ENCODE measurements around the gene RAB3IL1. TPM values are rescaled to one million over a fixed set of nuclear protein-coding genes. Genes with fewer than 3 reads are reported as not detected.

The RAB3IL1 gene
- total RNA-seq, 1 donor from 2014 or later: 0.23 TPM

DNA sequence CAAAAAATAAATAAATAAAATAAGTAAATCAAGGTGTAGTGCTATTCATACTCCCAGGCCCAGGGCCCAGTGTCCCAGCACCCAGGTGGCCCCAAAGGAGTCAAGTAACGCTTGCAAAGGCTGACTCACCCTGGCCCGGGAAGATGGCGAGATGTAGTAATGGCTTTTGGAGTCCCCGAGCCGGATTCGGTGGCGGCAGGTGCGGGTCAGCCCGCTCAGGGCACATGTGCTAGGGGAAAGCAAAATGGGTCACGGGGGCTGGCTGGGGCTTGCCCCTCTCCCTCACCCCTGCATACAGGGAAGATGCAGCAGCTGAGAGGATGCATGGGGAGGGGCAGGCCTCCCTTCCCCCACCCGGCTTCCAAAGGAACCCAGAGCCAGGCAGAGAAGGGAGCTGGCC lies 15.1 kb downstream of the RAB3IL1 start:
- Mint-ChIP-seq H3K27ac (no peak overlapping the region), H3K27me3 (ENCODE audit: insufficient read depth) (peaks cover 4% of the 10 kb centered on the region), H3K9me3 (no peaks in the 10 kb centered on the region), H3K4me1 (ENCODE audit: low read depth) (peaks cover 5% of the 10 kb centered on the region), H3K4me3 (no peak overlapping the region), H3K36me3 (ENCODE audit: low read depth) (no peaks in the 10 kb centered on the region)
- no peak for DNase-seq (ENCODE audit: low spot score)
- intact Hi-C loops (cut with micrococcal nuclease): no loop called here

DNA sequence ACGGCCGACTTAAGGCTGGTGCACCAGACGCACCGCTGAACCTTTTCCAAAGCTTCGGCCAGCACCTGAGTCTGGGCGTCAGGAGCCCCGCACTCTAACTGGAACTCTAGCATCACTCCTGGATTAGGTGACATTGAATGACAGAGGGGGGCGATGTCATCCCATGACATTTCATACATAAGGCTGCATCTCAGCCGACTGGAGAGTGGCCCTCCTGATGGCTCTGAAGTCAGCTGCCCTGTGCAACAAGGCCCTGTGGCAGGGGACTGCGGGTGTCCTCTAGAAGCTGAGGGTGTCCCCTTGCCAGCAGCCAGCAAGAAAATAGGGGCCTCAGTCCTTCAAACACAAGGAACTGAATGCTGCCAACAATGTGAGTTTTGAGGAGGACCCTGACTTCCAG lies 16.0 kb downstream of the RAB3IL1 start:
- no peaks in the 10 kb centered on the region for H3K36me3 Mint-ChIP-seq (ENCODE audit: low read depth)
- peaks cover 4% of the 10 kb centered on the region for H3K27me3 Mint-ChIP-seq (ENCODE audit: insufficient read depth)
- no peak overlapping the region for H3K27ac Mint-ChIP-seq
- intact Hi-C loops (cut with micrococcal nuclease): no loop called here
- peaks cover 5% of the 10 kb centered on the region for H3K4me1 Mint-ChIP-seq (ENCODE audit: low read depth)
- no peak for DNase-seq (ENCODE audit: low spot score)
- no peaks in the 10 kb centered on the region for H3K9me3 Mint-ChIP-seq
- no peak overlapping the region for H3K4me3 Mint-ChIP-seq

GRCh38 chr11:61900251-61900650 lies 17.1 kb downstream of the RAB3IL1 start:
- intact Hi-C loops (cut with micrococcal nuclease): no loop called here
- Mint-ChIP-seq H3K9me3 (no peaks in the 10 kb centered on the region), H3K27ac (no peak overlapping the region), H3K4me1 (ENCODE audit: low read depth) (peaks cover 5% of the 10 kb centered on the region), H3K36me3 (ENCODE audit: low read depth) (no peaks in the 10 kb centered on the region), H3K27me3 (ENCODE audit: insufficient read depth) (peaks cover 4% of the 10 kb centered on the region), H3K4me3 (no peak overlapping the region)
- DNase-seq (ENCODE audit: low spot score): no peak

- intact Hi-C loops (cut with micrococcal nuclease): loop anchor here (1.0 kb wide), 6 partner anchors 28 to 213 kb away; no protein-coding TSS in a partner anchor
- Mint-ChIP-seq H3K27me3 (ENCODE audit: insufficient read depth) (peaks cover 4% of the 10 kb centered on the region), H3K4me3 (no peak overlapping the region), H3K4me1 (ENCODE audit: low read depth) (peaks cover 5% of the 10 kb centered on the region), H3K36me3 (ENCODE audit: low read depth) (no peaks in the 10 kb centered on the region), H3K9me3 (no peaks in the 10 kb centered on the region), H3K27ac (no peak overlapping the region)
- peak; percentile 86 for DNase-seq (ENCODE audit: low spot score)
Measured at GRCh38 chr11:61899146-61899841, 18.1 kb downstream of the RAB3IL1 start.

DNA sequence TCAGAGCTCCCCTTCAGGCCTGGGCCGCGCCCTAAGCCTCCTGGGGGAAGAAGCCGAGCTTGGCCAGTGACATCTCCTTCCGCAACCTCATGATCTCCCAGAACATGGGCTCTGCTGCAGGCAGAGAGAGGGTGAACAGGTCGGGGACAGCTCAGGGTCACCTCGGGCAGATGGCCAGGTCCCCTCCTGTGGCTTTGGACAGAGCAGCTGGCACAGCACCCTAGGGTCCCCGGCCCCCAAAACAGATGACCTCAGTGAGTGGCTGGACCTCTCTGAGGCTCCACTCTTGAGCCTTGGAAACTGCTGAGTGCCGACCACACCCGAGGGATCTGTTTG lies 19.2 kb downstream of the RAB3IL1 start:
- Mint-ChIP-seq H3K27me3 (ENCODE audit: insufficient read depth) (no peaks in the 10 kb centered on the region), H3K9me3 (no peaks in the 10 kb centered on the region), H3K4me1 (ENCODE audit: low read depth) (peaks cover 5% of the 10 kb centered on the region), H3K27ac (no peak overlapping the region), H3K36me3 (ENCODE audit: low read depth) (no peaks in the 10 kb centered on the region), H3K4me3 (no peak overlapping the region)
- no peak for DNase-seq (ENCODE audit: low spot score)
- intact Hi-C loops (cut with micrococcal nuclease): no loop called here

- no peak overlapping the region for H3K4me3 Mint-ChIP-seq
Measured at GRCh38 chr11:61897387-61898246, 19.7 kb downstream of the RAB3IL1 start.

DNA sequence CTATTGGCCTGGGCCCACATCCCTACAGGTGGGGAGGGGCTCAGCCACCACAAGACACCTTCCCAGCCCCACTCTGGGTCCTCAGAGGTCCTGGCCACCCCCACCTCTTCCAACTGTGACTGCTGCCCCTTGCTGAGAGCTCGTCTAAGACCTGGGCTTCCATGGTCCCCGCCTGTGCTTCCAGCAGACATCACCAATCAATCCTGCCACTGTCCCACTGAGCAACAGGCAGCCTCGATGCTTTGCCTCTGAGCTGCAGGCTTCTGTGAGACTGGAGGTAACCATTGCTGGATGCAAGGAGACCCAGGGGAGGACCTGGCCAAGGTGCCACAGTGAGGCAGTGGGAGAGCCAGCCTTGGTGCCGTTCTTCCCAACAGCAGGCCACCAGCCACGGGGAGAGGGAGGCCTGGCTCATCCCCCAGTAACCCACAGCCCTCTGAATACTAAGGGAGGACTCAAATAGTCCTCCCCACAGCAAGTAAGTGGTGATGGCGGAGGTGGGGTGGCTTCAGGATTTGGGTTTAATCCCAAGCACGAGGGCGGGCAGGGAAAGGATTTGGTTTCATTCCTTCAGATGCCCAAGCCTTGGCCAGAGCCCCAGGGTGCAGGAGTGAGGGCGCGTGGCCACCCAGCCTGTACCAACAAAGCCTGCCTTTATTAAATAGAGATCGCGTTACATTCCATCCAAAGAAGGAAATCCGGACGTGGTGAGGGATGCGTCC lies 20.5 kb downstream of the RAB3IL1 start:
- DNase-seq (ENCODE audit: low spot score): no peak
- H3K4me3 Mint-ChIP-seq: no peak overlapping the region
- H3K9me3 Mint-ChIP-seq: no peaks in the 10 kb centered on the region
- H3K27me3 Mint-ChIP-seq (ENCODE audit: insufficient read depth): peaks cover 6% of the 10 kb centered on the region
- H3K4me1 Mint-ChIP-seq (ENCODE audit: low read depth): peaks cover 5% of the 10 kb centered on the region
- intact Hi-C loops (cut with micrococcal nuclease): no loop called here
- no peaks in the 10 kb centered on the region for H3K36me3 Mint-ChIP-seq (ENCODE audit: low read depth)
- H3K27ac Mint-ChIP-seq: no peak overlapping the region

More at GRCh38 chr11:61897387-61898246, 19.7 kb downstream of the RAB3IL1 start:
- intact Hi-C loops (cut with micrococcal nuclease): no loop called here
- DNase-seq (ENCODE audit: low spot score): peak; percentile 61
- H3K36me3 Mint-ChIP-seq (ENCODE audit: low read depth): no peaks in the 10 kb centered on the region
- peaks cover under 1% of the 10 kb centered on the region for H3K27me3 Mint-ChIP-seq (ENCODE audit: insufficient read depth)
- H3K27ac Mint-ChIP-seq: no peak overlapping the region
- H3K4me1 Mint-ChIP-seq (ENCODE audit: low read depth): peaks cover 5% of the 10 kb centered on the region
- H3K9me3 Mint-ChIP-seq: no peaks in the 10 kb centered on the region

GRCh38 chr11:61895718-61896059 lies 21.7 kb downstream of the RAB3IL1 start:
- no peak for DNase-seq (ENCODE audit: low spot score)
- peaks cover 6% of the 10 kb centered on the region for H3K27me3 Mint-ChIP-seq (ENCODE audit: insufficient read depth)

DNA sequence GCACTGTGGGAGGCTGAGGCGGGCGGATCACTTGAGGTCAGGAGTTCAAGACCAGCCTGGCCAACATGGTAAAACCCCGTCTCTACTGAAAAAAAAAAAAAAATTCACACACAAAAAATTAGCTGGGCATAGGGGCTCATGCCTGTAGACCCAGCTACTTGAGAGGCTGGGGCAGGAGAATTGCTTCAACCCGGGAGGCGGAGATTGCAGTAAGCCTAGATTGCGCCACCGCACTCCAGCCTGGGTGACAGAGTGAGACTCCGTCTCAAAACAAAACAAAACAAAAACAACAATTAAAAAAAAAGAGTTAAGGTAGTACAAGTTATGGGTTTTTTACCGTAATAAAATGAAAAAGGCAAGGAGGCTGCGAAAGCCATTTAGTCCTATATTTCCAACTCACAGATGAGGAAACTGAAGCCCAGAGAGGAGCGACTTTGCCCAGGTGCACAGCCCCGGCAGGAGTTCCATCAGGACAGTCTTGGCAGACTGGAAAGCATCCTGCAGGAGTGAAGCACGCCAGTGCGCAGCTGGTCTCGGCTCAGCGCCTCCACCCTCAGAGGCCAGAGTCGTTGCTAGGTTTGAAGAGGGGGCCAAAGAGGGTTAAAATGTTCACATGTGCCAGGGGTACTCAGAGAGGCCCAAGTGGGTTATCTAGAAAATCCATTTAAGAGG lies 22.2 kb downstream of the RAB3IL1 start:
- no peaks in the 10 kb centered on the region for H3K9me3 Mint-ChIP-seq
- H3K27me3 Mint-ChIP-seq (ENCODE audit: insufficient read depth): peaks cover 6% of the 10 kb centered on the region
- no peak overlapping the region for H3K4me3 Mint-ChIP-seq
- intact Hi-C loops (cut with micrococcal nuclease): no loop called here
- DNase-seq (ENCODE audit: low spot score): no peak
- no peaks in the 10 kb centered on the region for H3K36me3 Mint-ChIP-seq (ENCODE audit: low read depth)
- no peak overlapping the region for H3K27ac Mint-ChIP-seq
- peaks cover 8% of the 10 kb centered on the region for H3K4me1 Mint-ChIP-seq (ENCODE audit: low read depth)

More at GRCh38 chr11:61895718-61896059, 21.7 kb downstream of the RAB3IL1 start:
- Mint-ChIP-seq H3K27ac (no peak overlapping the region), H3K9me3 (no peaks in the 10 kb centered on the region), H3K4me1 (ENCODE audit: low read depth) (peaks cover 7% of the 10 kb centered on the region), H3K36me3 (ENCODE audit: low read depth) (no peaks in the 10 kb centered on the region), H3K4me3 (no peak overlapping the region)
- intact Hi-C loops (cut with micrococcal nuclease): no loop called here

DNA sequence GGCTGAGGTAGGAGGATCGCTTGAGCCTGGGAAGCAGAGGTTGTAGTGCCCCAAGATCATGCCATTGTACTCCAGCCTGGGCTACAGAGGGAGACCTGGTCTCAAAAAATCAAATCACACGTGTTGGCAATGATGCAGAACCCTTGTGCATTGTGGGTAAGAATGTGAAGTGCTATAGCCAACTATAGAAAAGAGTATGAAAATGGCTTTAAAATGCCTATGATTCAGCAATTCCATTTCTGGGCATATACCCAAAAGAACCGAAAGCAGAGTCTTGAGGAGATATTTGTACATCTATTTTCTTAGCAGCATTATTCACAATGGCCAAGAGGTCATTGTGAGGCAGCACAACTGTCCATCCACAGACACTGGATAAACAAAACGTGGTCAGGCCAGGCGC lies 23.4 kb downstream of the RAB3IL1 start:
- Mint-ChIP-seq H3K36me3 (ENCODE audit: low read depth) (no peaks in the 10 kb centered on the region), H3K9me3 (no peaks in the 10 kb centered on the region), H3K4me3 (no peak overlapping the region), H3K27me3 (ENCODE audit: insufficient read depth) (peaks cover 6% of the 10 kb centered on the region), H3K4me1 (ENCODE audit: low read depth) (peaks cover 3% of the 10 kb centered on the region), H3K27ac (no peak overlapping the region)
- no peak for DNase-seq (ENCODE audit: low spot score)
- intact Hi-C loops (cut with micrococcal nuclease): no loop called here

GRCh38 chr11:61892085-61892370 lies 25.3 kb downstream of the RAB3IL1 start:
- H3K4me3 Mint-ChIP-seq: peak overlapping the region; percentile 73
- peaks cover 6% of the 10 kb centered on the region for H3K27me3 Mint-ChIP-seq (ENCODE audit: insufficient read depth)
- H3K9me3 Mint-ChIP-seq: no peaks in the 10 kb centered on the region
- intact Hi-C loops (cut with micrococcal nuclease): no loop called here
- H3K4me1 Mint-ChIP-seq (ENCODE audit: low read depth): peaks cover 3% of the 10 kb centered on the region
- peak overlapping the region; percentile 29 for H3K27ac Mint-ChIP-seq
- DNase-seq (ENCODE audit: low spot score): no peak
- H3K36me3 Mint-ChIP-seq (ENCODE audit: low read depth): no peaks in the 10 kb centered on the region

DNA sequence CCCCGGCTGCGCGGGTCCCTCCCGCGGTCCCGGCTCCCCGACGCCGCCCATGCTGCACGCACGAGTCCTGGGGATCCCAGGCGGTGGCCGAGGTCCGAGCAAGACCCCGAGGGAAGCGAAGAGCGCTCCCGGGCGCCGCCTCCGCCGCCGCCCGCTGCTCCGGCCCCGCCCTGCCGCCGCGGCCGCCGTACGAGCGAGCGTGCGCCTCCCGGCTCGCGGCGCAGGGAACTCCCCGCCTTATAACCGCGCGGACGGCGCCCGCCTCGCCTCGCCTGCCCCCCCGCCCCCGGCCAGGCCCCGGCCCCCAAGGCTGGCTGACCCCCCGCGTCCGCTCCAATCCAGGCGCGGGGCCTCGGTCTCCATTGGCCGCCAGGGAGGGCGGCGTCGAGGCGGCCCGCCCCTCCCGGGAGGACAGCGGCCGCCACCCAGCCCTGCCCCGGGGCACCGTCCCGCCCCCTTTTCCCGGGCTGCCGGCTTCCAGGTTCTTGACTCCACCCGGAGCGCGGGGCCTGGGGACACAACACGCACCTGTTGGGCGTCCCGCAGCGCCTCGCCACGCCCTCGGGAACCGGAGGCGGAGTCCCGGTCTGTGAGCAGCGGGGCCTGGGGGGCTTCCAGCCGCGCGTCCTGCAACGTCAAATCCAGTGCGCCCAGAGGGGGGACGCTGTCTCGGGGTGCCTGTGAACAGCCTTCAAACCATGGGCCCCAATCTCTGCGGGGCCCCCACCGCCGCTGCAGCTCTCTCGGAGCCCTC lies 25.9 kb downstream of the RAB3IL1 start, which contains the start of gene FADS3:
FADS3 (minus strand) TSS at position 215 of the 754 bp plus-strand sequence; CDS start at position 51, 164 bp downstream.
- DNase-seq (ENCODE audit: low spot score): peak; percentile 64
- H3K27ac Mint-ChIP-seq: peak within 1 kb of the TSS; percentile 29
- peak within 1 kb of the TSS; percentile 88 for H3K4me3 Mint-ChIP-seq
- H3K36me3 Mint-ChIP-seq (ENCODE audit: low read depth): no peaks in the 10 kb centered on the region
- no peaks in the 10 kb centered on the region for H3K9me3 Mint-ChIP-seq
- intact Hi-C loops (cut with micrococcal nuclease): loop anchor here (2.0 kb wide), 4 partner anchors 65 to 231 kb away; partner anchors contain the start of genes FEN1, FTH1 and TMEM258
- H3K27me3 Mint-ChIP-seq (ENCODE audit: insufficient read depth): peaks cover 6% of the 10 kb centered on the region
- H3K4me1 Mint-ChIP-seq (ENCODE audit: low read depth): peaks cover 3% of the 10 kb centered on the region
